Measurements from ENCODE around the gene RACGAP1. TPM values are rescaled to one million over a fixed set of nuclear protein-coding genes. Genes with fewer than 3 reads are reported as not detected.
A peak's percentile ranks its signal among the peaks of the same experiment; 100 is the strongest.

The RACGAP1 gene
- total and polyA plus RNA-seq, 2 of the 4 experiments (the other 2 are of a cell fraction): 37.9 to 110 TPM

GRCh38 chr12:50062728-50063460, 37.6 kb upstream of the RACGAP1 start (continued):
- TF ChIP-seq MXI1 (IDR thresholded peaks at IDR 0.05; ENCODE audit: borderline replicate concordance, low read depth, low read length) (no peak), POLR2A (IDR thresholded peaks at IDR 0.05; ENCODE audit: low read depth, low read length) (no peak)

- Histone ChIP-seq H3K4me2 (ENCODE audit: low read depth, low read length) (no peak overlapping the region), H4K8ac (ENCODE audit: low read depth in 2 of 2, low read length in 2 of 2) (no peak overlapping the region), H3K79me1 (ENCODE audit: low read depth in 1 of 2, low read length in 2 of 2) (no peaks in the 10 kb centered on the region), H3K27ac (ENCODE audit: insufficient read depth, low read length) (no peak overlapping the region), H3K4me1 (ENCODE audit: control insufficient read depth, insufficient read depth, low read length) (peaks cover 13% of the 10 kb centered on the region), H2BK15ac (ENCODE audit: low read depth, low read length) (no peak overlapping the region), H3K9me3 (ENCODE audit: control insufficient read depth, insufficient read depth, low read length) (no peaks in the 10 kb centered on the region), H2AFZ (replicated peaks; ENCODE audit: low read length, poor library complexity) (peak overlapping the region; percentile 34), H3K27me3 (ENCODE audit: control insufficient read depth, insufficient read depth, low read length) (no peaks in the 10 kb centered on the region), H2AK9ac (replicated peaks; ENCODE audit: low read depth, low read length, poor library complexity) (no peak overlapping the region), H3K4me3 (ENCODE audit: insufficient read depth, low read depth, low read length) (no peak overlapping the region), H3K14ac (replicated peaks; ENCODE audit: low read depth, low read length) (no peak overlapping the region), H3K56ac (ENCODE audit: extremely low read depth, insufficient read depth, low read length) (no peak overlapping the region), H3K18ac (ENCODE audit: low read depth, low read length) (no peak overlapping the region), H3K9me1 (ENCODE audit: insufficient read depth, low read length) (0 out of 2 replicates have a peak, but pooled peaks cover 7% of the 10 kb centered on the region), H4K20me1 (ENCODE audit: insufficient read depth, low read length) (no peaks in the 10 kb centered on the region; the same call in 1 of the 2 replicates), H3K36me3 (ENCODE audit: control insufficient read depth, insufficient read depth, low read length) (0 out of 2 replicates have a peak, but pooled peaks cover 3% of the 10 kb centered on the region), H3K9ac (ENCODE audit: low read depth, low read length) (no peak overlapping the region), H4K91ac (ENCODE audit: insufficient read depth, low read depth, low read length) (no peak overlapping the region), H2BK20ac (ENCODE audit: low read depth, low read length) (no peak overlapping the region), H2AK5ac (ENCODE audit: low read depth, low read length) (peak overlapping the region; percentile 9; the same call in 1 of the 2 replicates), H2BK5ac (ENCODE audit: low read depth, low read length, poor library complexity, severe bottlenecking) (no peak overlapping the region), H2BK120ac (ENCODE audit: low read depth, low read length) (no peak overlapping the region), H3K23ac (ENCODE audit: low read depth, low read length) (no peak overlapping the region), H4K5ac (ENCODE audit: low read depth, low read length) (no peak overlapping the region), H3K4ac (ENCODE audit: low read depth, low read length) (no peak overlapping the region)
- in situ Hi-C loops (cut with MboI; ENCODE audit: low sequenced_read_pairs) (no loop called here), intact Hi-C loops (cut with micrococcal nuclease) (no loop called here), dilution Hi-C loops (cut with HindIII; ENCODE audit: low sequenced_read_pairs, unreplicated experiment) (no loop called here)
- ChIA-PET POLR2A (ENCODE audit: unreplicated experiment) (interaction anchor here (1.0 kb wide), 1 partner anchor 22 kb away, joined by 3 read pairs; no protein-coding TSS in a partner anchor), CTCF (interaction anchor here (0.5 to 1.5 kb wide), 5 partner anchors 8 to 73 kb away, joined by 3 to 5 read pairs (median 3); partner anchors contain the start of gene COX14)
- no peak for TF ChIP-seq SMC3 (IDR thresholded peaks at IDR 0.05; ENCODE audit: low read depth, low read length)
- TF ChIP-seq CEBPB (IDR thresholded peaks at IDR 0.05; ENCODE audit: low read depth, low read length): no peak
- TF ChIP-seq, protein P1, sequence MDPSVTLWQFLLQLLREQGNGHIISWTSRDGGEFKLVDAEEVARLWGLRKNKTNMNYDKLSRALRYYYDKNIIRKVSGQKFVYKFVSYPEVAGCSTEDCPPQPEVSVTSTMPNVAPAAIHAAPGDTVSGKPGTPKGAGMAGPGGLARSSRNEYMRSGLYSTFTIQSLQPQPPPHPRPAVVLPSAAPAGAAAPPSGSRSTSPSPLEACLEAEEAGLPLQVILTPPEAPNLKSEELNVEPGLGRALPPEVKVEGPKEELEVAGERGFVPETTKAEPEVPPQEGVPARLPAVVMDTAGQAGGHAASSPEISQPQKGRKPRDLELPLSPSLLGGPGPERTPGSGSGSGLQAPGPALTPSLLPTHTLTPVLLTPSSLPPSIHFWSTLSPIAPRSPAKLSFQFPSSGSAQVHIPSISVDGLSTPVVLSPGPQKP (IDR thresholded peaks at IDR 0.05; ENCODE audit: borderline replicate concordance, low read depth, low read length): no peak
- TF ChIP-seq, protein P2, sequence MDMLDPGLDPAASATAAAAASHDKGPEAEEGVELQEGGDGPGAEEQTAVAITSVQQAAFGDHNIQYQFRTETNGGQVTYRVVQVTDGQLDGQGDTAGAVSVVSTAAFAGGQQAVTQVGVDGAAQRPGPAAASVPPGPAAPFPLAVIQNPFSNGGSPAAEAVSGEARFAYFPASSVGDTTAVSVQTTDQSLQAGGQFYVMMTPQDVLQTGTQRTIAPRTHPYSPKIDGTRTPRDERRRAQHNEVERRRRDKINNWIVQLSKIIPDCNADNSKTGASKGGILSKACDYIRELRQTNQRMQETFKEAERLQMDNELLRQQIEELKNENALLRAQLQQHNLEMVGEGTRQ (IDR thresholded peaks at IDR 0.05; ENCODE audit: low read depth, low read length): no peak
- TF ChIP-seq RAD21 (IDR thresholded peaks at IDR 0.05; ENCODE audit: low read length): no peak
- no peak for TF ChIP-seq BHLHE40 (IDR thresholded peaks at IDR 0.05; ENCODE audit: low read depth, low read length)
- TF ChIP-seq, protein P3, sequence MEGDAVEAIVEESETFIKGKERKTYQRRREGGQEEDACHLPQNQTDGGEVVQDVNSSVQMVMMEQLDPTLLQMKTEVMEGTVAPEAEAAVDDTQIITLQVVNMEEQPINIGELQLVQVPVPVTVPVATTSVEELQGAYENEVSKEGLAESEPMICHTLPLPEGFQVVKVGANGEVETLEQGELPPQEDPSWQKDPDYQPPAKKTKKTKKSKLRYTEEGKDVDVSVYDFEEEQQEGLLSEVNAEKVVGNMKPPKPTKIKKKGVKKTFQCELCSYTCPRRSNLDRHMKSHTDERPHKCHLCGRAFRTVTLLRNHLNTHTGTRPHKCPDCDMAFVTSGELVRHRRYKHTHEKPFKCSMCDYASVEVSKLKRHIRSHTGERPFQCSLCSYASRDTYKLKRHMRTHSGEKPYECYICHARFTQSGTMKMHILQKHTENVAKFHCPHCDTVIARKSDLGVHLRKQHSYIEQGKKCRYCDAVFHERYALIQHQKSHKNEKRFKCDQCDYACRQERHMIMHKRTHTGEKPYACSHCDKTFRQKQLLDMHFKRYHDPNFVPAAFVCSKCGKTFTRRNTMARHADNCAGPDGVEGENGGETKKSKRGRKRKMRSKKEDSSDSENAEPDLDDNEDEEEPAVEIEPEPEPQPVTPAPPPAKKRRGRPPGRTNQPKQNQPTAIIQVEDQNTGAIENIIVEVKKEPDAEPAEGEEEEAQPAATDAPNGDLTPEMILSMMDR (conservative IDR thresholded peaks at IDR 0.05; ENCODE audit: low read depth, low read length): no peak
- TF ChIP-seq CHD1 (IDR thresholded peaks at IDR 0.05; ENCODE audit: low read depth, low read length): no peak
- TF ChIP-seq POLR2A (IDR thresholded peaks at IDR 0.05; ENCODE audit: low read depth, low read length): no peak
- no peak for TF ChIP-seq MXI1 (IDR thresholded peaks at IDR 0.05; ENCODE audit: borderline replicate concordance, low read depth, low read length)
- BruUV-seq (replicated peaks): no TSS peak
- ATAC-seq (ENCODE audit: low read depth) (no peak), DNase-seq (peak; percentile 19)
- WGBS, 2 experiments (ENCODE audit: extremely low coverage in 2 of 2, insufficient read length in 1 of 2): 86% methylated on average over 1 of the region's 6 CpGs; no CpG with 5 or more reads in 1 of the 2 experiments
These were observed 36.8 kb upstream of the RACGAP1 start for GRCh38 chr12:50061946-50062686.

Data from IMR-90 (cell line).